Measurements from ENCODE around the gene LRRN2. TPM values are rescaled to one million over a fixed set of nuclear protein-coding genes. Genes with fewer than 3 reads are reported as not detected.

LRRN2 gene
- total and polyA plus RNA-seq, 2 donors (not counting 3 experiments of a cell fraction or from before 2014, with no cell fraction given) = not detected

- Histone ChIP-seq H3K9me3 (replicated peaks; ENCODE audit: control insufficient read depth, insufficient read depth, low read length) (no peaks in the 10 kb centered on the region), H4K20me1 (replicated peaks; ENCODE audit: control insufficient read depth, extremely low read depth, insufficient read depth, low read length) (no peaks in the 10 kb centered on the region), H3K27me3 (ENCODE audit: control insufficient read depth in 2 of 2, insufficient read depth in 2 of 2, low read length in 2 of 2) (peaks cover 2 to 4% of the 10 kb centered on the region in 2 experiments), H3K4me2 (ENCODE audit: insufficient read depth, low read length) (no peak overlapping the region), H3K27ac (ENCODE audit: insufficient read depth, low read depth, low read length) (no peak overlapping the region), H3K79me2 (ENCODE audit: control insufficient read depth, insufficient read depth, low read length) (no peaks in the 10 kb centered on the region), H3K4me3 (replicated peaks in 1 of 3; ENCODE audit: insufficient read depth in 1 of 3, low read depth in 1 of 3, low read length in 3 of 3) (no peak overlapping the region), H3K36me3 (ENCODE audit: control insufficient read depth in 2 of 2, extremely low read depth in 1 of 2, insufficient read depth in 2 of 2, low read length in 2 of 2) (no peaks in the 10 kb centered on the region), H2AFZ (ENCODE audit: low read depth, low read length) (no peak overlapping the region), H3K9ac (replicated peaks; ENCODE audit: extremely low read depth, insufficient read depth, low read length) (no peak overlapping the region), H3K4me1 (ENCODE audit: control insufficient read depth, extremely low read depth, insufficient read depth, low read length) (no peaks in the 10 kb centered on the region), H3K9me1 (replicated peaks; ENCODE audit: control insufficient read depth, extremely low read depth, insufficient read depth, low read length) (no peaks in the 10 kb centered on the region)
- no peak for DNase-seq (ENCODE audit: low read depth, low spot score)
- ChIA-PET CTCF (interaction anchor here (1.0 kb wide), 1 partner anchor 74 kb away, joined by 3 read pairs; no protein-coding TSS in a partner anchor), POLR2A (no interaction called here)
- no peak for FAIRE-seq
- dilution Hi-C loops (cut with MboI; ENCODE audit: extremely low pct_ligation_motif_present, low sequenced_read_pairs) (no loop called here), intact Hi-C loops (cut with micrococcal nuclease) (no loop called here)
- TF ChIP-seq FOS (IDR thresholded peaks at IDR 0.05; ENCODE audit: borderline replicate concordance, insufficient read depth, low read length) = no peak
- no peak for TF ChIP-seq CTCF (IDR thresholded peaks at IDR 0.05; ENCODE audit: extremely low read depth in 1 of 2, insufficient read depth in 1 of 2, low read depth in 1 of 2, low read length in 2 of 2)
- TF ChIP-seq EZH2 (IDR thresholded peaks at IDR 0.05; ENCODE audit: borderline replicate concordance, low read depth, low read length, severe bottlenecking) = no peak
- no peak for TF ChIP-seq MAX (IDR thresholded peaks at IDR 0.05; ENCODE audit: insufficient read depth, insufficient read length)
- TF ChIP-seq JUN (IDR thresholded peaks at IDR 0.05; ENCODE audit: borderline replicate concordance, insufficient read depth, insufficient read length, low read depth) = no peak
- TF ChIP-seq POLR2A (IDR thresholded peaks at IDR 0.05; ENCODE audit: low read depth, low read length) = no peak
- BruUV-seq (replicated peaks) = no TSS peak
These were observed 12.9 kb downstream of the LRRN2 start for GRCh38 chr1:204672482-204673121.
